ENCODE data around the gene IGF2BP1. TPM values are rescaled to one million over a fixed set of nuclear protein-coding genes. Genes with fewer than 3 reads are reported as not detected.

Gene IGF2BP1
- total RNA-seq, 1 experiment from 2014 or later, result 434 TPM

- Mint-ChIP-seq H3K27ac (peak overlapping the region in 1 of 3 experiments; percentile 76; a peak in 2 of 7 replicates), H3K27me3 (ENCODE audit: low read depth) (peaks cover 12% of the 10 kb centered on the region), H3K36me3 (ENCODE audit: insufficient read depth in 1 of 3, low read depth in 3 of 3) (no peaks in the 10 kb centered on the region; a peak in 1 of 7 replicates), H3K9me3 (no peaks in the 10 kb centered on the region; a peak in 2 of 5 replicates), H3K4me3 (no peak overlapping the region), H3K4me1 (peaks cover 25% of the 10 kb centered on the region in 2 experiments)
- Histone ChIP-seq H2AFZ (ENCODE audit: low read length) (no peak overlapping the region), H2BK5ac (ENCODE audit: insufficient read length, low read length) (no peak overlapping the region), H3K14ac (ENCODE audit: insufficient read depth, low read length) (no peak overlapping the region), H3K27ac (ENCODE audit: insufficient read length, low read depth, low read length) (no peak overlapping the region), H4K5ac (ENCODE audit: insufficient read length, low read depth, low read length) (no peak overlapping the region), H3K9ac (ENCODE audit: extremely low read depth, insufficient read length, low read length) (no peak overlapping the region), H3K4me1 (ENCODE audit: insufficient read depth, low read length) (no peaks in the 10 kb centered on the region), H3K18ac (ENCODE audit: insufficient read length, low read depth, low read length) (no peak overlapping the region), H2BK20ac (ENCODE audit: low read depth, low read length, poor library complexity, severe bottlenecking) (no peak overlapping the region), H3K4ac (ENCODE audit: low read depth, low read length) (no peak overlapping the region), H3K23me2 (ENCODE audit: insufficient read length, low read depth, low read length, poor library complexity, severe bottlenecking) (no peaks in the 10 kb centered on the region), H3K79me2 (ENCODE audit: insufficient read depth, low read length) (no peaks in the 10 kb centered on the region), H3K4me2 (ENCODE audit: insufficient read depth, insufficient read length, low read length) (no peak overlapping the region), H4K8ac (replicated peaks; ENCODE audit: insufficient read length, low read depth, low read length) (no peak overlapping the region), H3K23ac (ENCODE audit: insufficient read length, low read depth, low read length) (no peak overlapping the region), H3T11ph (ENCODE audit: low read length) (no peak overlapping the region), H3K56ac (ENCODE audit: insufficient read length, low read depth, low read length) (no peak overlapping the region), H2BK120ac (ENCODE audit: low read depth, low read length, poor library complexity, severe bottlenecking) (no peak overlapping the region), H2BK15ac (ENCODE audit: low read depth, low read length) (no peak overlapping the region), H3K9me3 (ENCODE audit: control insufficient read depth, low read depth, low read length) (no peaks in the 10 kb centered on the region), H3K79me1 (ENCODE audit: insufficient read depth, low read depth, low read length, poor library complexity, severe bottlenecking) (no peaks in the 10 kb centered on the region), H4K91ac (ENCODE audit: insufficient read length, low read depth, low read length) (no peak overlapping the region), H2AK5ac (ENCODE audit: insufficient read length, low read length) (no peak overlapping the region), H4K20me1 (ENCODE audit: control insufficient read depth, insufficient read depth, insufficient read length) (no peaks in the 10 kb centered on the region), H2BK12ac (ENCODE audit: insufficient read length, low read depth, low read length) (no peak overlapping the region), H3K27me3 (ENCODE audit: insufficient read depth, low read length) (no peaks in the 10 kb centered on the region)
- TF ChIP-seq, protein P1, sequence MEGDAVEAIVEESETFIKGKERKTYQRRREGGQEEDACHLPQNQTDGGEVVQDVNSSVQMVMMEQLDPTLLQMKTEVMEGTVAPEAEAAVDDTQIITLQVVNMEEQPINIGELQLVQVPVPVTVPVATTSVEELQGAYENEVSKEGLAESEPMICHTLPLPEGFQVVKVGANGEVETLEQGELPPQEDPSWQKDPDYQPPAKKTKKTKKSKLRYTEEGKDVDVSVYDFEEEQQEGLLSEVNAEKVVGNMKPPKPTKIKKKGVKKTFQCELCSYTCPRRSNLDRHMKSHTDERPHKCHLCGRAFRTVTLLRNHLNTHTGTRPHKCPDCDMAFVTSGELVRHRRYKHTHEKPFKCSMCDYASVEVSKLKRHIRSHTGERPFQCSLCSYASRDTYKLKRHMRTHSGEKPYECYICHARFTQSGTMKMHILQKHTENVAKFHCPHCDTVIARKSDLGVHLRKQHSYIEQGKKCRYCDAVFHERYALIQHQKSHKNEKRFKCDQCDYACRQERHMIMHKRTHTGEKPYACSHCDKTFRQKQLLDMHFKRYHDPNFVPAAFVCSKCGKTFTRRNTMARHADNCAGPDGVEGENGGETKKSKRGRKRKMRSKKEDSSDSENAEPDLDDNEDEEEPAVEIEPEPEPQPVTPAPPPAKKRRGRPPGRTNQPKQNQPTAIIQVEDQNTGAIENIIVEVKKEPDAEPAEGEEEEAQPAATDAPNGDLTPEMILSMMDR (conservative IDR thresholded peaks at IDR 0.05), result no peak
- no peak for DNase-seq
These were observed 89.5 kb downstream of the IGF2BP1 start for GRCh38 chr17:49086649-49087048.

Data from H9 (cell line).